GM20431 (cell line): ENCODE results near the gene NXPH2.
"Not testable (repeated sequence)": the region's sequence is repeated elsewhere in the genome, so short reads cannot be mapped to it uniquely, and the experiment has no call there.

Experiments used
- in situ Hi-C: fragments of 300-500 bp; cut with MseI, MboI; formaldehyde crosslinking; loops from one replicate; pipeline ENCODE4 v1.15.0; 2020; ENCODE audit warnings: low sequenced_read_pairs; ENCODE audit not compliant: unreplicated experiment

The NXPH2 gene

DNA sequence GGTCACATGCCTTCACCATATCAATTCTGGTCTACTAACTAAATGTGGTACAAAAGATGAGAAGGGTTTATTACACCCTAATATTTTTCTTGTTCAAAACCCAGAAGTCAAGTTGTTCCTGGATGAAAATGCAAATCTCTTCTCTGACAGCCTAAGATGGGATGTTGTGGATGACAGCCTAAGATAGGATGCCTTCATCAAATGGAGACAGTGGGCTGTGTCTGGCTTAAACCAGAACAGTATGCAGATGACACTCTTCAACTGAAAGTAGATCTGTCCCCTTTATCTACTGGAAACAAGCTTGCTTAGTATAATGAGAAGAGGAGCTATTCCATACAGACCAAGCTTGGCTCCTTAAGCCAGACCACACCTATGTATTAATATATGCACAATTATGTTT is 17.7 kb downstream of the NXPH2 start:
- in situ Hi-C loops = no loop called here

DNA sequence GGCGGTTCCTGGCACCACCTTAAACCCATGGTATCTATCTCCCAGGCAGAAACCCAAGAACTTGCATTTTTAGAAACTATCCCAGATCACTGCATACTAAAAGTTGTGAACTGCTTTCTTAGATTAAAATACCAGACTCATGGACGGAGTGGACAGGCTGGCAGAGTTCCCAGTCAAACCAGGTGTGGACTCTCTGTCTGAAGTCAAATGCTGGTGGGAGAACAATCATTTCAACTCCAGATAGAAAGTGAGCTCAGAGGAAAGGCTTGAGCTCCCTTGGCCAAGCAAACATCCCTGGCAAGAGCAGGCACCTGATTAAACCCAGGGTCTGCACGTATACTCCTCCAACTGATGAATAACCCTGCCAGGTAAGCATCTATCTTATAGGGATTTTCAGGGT is 19.5 kb downstream of the NXPH2 start:
- in situ Hi-C loops = no loop called here

DNA sequence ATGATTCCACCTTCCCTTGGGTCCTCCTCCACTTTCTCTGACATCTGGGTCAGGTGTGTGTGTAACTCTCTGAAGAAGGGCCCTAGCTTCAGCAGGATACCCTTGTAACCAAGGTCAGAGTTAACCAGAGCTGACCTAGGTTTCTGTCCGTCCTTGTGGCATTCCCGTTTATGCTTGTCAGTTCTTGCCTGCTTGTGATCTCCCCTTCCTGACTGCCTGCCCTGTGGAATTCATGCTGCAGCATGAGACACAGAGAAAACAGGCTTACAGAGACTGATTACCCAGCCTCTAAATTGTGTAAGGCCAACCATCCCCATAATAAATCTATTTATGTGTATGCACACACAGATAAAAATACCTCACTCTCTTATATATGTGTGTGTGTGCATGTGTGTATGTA is 22.8 kb downstream of the NXPH2 start:
- in situ Hi-C loops = no loop called here

DNA sequence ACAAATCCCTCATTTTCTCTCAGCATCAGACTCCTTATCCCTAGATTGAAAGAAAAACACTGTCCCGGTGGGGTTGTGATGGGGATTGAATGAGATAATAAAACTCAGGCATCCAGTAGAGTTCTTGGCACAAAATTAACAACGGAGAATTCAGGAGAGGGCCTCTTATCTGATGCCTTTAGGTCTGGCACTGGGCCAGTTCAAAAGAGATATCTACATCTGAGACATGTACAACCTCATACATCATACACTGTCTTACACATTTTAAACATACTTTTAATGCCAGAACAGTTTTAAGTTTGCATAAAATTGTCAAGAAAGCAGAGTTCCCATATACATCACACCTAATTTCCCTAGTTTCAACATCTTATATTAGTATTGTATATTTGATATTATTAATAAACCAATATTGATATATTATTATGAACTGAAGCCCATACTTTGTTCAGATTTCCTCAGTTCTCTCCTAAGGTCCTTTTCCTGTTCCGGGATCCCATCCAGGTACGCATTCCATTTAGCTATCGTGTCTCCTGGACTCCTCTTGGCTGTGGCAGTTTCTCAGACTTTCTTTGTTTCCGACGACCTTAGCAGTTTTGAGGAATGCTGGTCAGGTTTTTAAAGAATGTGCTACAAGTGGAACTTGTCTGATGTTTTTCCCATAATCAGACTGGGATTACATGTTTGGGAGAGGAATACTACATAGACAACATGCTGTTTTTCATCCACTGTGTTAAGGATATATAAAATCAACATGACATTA is 27.8 kb downstream of the NXPH2 start:
- in situ Hi-C loops = no loop called here

DNA sequence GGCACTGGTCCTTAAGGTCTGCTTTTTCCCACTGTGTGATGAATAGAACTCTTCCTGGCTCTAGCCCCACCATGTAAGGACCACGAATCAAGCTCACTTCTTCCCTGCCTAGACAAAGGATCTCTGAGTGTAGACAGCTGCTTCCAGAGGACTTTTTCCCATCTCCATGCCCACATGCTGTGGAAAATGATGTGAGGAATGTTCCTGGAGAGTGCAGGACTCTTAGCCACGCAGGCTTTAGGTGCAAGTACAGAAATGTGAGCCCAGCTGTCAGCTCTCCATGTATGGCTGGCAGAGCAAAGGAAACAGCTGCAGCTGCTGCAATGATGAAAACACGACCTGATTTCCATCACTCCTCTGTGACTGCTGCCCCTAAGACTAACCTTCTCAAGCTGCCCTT is 35.5 kb downstream of the NXPH2 start:
- in situ Hi-C loops = no loop called here

DNA sequence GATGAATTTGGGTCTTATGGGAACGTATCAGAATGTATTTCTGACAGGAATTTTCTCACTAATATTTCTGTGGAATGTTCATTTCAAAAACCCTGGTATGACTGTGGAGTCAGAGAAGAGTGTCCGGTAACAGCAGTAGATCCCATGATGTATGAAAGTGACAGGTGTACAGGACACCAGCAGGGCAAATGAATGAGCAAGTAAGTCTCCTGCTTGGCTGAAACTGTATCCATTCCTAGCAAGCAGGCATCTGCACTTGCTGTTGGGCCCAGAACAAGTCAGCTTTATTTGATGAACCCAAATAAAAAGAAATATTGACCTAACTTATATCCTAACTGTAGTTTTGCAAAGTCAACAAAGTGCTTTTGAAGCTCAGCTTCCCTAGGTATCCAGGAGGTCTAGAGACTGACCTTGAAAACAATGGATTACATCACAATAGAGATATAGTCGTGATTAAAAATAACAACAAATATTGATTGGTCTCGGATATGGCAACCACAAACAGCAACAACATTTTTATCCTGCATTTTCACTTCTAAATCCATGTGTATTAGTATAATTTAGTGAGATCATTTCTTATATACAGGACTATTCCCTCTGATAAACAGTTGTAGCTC is 37.6 kb downstream of the NXPH2 start:
- in situ Hi-C loops = no loop called here

DNA sequence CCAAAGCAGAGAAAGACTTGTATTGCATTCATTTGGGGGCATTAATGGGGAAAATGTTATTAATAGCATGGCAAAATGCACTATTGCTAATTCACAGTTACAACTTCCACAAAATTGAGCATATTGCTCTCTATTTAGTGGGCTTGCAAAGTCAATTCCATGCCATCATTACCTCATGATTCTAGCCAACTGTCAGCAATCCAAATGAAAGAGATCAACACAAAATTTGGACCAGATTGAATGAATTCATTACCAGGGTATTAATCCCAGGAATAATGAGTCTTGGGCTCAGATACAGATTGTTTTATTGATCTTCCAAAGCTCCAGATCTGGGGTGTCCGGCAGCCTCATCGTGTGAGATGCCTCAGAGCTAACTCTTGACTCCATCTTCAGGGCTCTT is 38.3 kb downstream of the NXPH2 start:
- in situ Hi-C loops = no loop called here

DNA sequence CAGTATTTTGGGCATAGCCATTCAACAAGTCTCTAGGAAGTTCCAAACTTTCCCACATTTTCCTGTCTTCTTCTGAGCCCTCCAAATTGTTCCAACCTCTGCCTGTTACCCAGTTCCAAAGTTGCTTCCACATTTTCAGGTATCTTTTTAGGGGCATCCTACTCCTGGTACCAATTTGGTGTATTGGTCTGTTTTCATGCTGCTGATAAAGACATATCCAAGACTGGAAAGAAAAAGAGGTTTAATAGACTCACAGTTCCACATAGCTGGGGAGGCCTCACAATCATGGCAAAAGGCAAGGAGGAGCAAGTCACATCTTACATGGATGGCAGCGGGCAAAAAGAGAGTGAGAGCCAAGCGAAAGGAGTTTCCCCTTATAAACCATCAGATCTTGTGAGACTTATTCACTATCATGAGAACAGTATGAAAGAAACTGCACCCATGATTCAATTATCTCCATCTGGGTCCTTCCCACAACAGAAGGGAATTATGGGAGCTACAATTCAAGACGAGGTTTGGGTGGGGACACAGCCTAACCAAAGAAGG is 43.1 kb downstream of the NXPH2 start:
- in situ Hi-C loops = not testable (repeated sequence)

DNA sequence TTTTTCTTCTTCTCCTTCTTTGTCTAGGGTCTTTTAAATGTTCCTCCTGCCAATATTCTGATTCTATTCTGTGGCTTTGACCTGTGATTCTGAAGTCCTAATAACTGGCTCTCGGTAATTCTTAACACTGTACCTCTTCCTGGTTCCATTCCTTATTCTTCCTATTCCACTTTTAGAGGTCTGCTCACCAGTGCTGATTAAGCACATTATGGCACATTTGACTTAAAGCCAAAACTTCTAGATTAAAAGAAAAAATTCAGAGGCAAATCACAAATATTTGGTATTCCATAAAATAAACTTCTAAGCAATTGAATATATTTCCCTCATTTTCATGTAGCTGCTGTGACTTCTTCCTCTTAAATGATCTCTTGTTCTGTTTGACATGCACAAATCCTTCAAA is 47.5 kb downstream of the NXPH2 start:
- in situ Hi-C loops = no loop called here

DNA sequence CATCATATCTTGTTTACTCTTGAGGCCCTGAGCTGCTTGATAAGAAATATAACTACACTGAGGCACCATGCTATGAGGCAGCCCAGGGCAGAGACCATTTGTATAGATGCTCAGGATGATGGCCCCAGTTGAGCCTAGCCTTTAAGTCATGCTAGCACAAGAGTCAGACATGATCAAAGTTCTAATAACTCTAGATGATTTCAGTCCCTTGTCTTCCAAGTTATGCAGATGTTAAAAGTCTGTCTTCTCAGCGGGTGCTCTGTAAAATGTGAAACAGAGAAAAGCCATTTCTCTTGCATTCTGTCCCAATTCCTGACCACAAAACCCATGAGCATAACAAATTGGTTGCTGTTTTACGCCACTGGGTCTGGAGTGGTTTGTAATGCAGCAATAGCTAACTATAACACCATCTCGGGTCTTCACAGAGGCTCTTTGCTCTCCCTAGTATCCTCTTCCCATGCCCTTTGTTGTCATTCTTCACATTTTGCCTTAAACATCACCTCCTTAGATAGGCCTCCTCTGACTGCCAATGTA is 49.6 kb downstream of the NXPH2 start:
- in situ Hi-C loops = no loop called here

DNA sequence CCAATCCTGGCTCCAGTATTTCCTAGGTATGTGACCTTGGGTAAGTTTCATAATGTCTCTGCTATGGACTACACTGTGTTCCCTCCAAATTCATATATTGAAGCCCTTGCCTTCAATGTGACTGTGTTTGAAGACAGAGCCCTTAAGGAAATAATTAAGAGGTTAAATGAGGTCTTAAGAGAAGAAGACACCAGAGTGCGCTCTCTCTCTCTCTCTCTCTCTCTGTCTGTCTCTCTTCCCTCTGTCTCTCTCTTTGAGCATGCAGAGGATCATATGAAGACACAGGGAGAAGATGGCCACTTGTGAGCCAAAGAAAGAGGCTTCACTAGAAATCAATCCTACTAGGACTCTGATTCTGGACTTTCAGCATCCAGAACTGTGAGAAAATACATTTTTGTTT is 52.2 kb downstream of the NXPH2 start:
- in situ Hi-C loops = no loop called here

DNA sequence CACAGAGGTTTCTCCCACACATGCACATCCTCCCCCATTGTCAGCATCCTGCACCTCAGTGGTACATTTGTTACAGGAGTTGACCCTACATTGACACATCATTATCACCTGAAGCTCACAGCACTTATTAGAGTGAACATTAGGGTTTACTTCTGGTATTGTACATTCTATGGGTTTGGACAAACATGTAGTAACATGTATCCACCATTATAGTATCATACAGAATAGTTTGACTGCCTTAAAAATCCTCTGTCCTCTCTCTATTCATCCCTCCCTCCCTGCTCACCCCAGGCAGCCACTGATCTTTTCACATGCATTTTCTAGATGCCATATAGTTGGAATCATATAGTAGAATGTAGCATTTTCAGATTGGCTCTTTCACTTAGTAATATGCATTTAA is 53.5 kb downstream of the NXPH2 start:
- in situ Hi-C loops = no loop called here

DNA sequence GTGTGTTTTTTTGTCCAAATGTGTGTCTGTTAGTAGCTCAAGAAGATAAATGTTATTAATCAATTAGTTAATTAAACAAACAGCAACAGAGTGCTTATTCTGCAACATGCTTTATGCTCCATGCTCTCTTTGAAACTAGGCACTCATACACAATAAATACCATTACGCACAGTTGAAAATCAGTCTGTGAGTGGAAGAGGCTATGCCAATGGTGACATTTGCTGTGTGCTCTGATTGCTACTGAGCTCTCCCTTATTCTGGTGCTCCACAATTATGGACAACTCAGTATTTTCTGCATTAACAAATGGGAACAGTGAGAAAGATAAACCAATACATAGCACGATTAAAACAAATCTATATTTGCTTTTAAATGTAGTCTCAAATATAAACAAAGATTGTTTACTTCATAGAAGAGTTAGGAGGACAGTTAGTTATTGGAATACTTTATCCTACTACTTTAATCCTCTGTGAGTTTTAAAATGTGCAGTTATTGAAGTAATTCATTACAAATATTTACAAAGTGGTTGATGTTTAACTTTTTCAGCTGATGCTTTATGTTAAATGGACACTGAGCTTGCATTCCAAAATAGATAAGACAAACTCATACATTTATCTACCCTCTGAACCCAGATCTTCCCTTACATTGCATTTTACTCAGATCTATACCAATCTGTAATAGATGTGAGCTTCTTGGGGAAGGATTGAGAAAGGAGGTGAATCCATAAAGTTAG is 55.3 kb downstream of the NXPH2 start:
- in situ Hi-C loops = no loop called here

DNA sequence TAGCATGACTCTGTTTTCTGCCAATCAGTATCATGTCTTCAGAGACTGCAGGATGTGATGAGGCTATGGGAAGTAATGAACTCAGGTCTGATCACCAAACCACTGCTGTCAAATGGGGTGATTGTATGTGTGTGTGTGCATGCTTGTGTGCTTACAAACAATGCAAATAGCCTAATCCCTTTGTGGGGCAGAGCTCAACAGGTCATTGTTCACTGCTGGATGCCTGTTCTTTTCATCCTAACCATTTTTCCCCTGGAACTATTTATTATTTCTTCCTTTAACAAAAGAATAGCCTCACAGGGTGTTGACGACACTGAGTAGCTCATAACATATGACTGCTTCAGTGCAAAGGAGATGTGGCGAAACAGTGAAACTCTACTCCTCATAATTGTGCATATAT is 55.9 kb downstream of the NXPH2 start:
- in situ Hi-C loops = no loop called here

DNA sequence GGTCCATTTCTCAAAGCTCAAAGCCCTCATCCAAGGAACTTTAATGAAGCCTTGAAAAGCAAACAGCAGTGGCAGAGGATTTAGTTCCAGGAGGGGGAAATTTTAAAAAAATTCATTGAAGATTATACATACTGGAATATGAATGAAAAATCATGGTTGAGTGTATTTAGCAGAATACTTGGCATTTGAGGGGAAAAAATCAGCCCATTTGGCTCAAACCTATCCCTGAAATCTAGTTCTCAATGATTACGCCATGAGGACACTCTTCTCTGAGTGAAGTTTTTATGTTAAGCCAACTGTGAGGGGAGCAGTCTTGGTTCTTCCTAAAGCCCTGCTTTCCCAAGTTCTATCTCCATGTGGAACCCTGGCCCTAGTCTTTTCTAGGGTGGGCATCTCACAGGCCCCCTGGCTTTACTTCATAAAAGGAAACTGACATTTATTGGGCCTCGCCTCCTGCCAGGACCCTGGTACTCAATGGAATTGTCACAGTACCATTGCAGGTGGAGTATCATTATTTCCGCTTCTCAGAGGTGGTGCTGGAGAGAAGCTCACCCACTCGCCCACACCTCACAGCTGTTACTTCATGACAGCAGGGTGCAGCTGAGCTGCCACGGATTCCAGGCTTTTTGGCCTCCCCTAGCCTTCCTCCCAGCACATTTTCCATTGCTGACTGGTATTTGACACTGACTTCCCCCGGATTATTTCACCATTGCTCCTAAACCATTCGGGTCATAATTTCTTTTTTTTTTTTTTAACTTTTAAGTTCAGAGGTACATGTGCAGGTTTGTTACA is 56.8 kb downstream of the NXPH2 start:
- in situ Hi-C loops = no loop called here

DNA sequence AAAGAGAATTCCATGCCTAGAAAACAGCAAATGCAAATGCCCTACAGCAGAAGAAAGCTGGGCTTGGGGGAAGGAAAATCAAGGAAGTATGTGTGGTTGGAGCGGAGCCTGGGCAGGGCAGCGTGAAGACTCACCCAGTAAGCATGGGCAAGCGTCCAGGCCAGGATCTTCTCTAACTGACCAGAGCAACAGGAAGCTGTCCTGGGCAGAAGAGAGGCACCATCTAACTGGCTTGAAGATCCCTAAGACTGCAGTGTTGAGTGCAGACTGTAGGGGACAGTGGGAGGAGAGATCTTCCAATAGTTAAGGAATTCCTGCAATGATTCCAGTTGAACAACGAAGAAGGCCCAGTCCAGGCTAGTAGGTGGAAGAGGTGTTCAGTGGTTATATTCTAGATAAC is 57.9 kb downstream of the NXPH2 start:
- in situ Hi-C loops = no loop called here

DNA sequence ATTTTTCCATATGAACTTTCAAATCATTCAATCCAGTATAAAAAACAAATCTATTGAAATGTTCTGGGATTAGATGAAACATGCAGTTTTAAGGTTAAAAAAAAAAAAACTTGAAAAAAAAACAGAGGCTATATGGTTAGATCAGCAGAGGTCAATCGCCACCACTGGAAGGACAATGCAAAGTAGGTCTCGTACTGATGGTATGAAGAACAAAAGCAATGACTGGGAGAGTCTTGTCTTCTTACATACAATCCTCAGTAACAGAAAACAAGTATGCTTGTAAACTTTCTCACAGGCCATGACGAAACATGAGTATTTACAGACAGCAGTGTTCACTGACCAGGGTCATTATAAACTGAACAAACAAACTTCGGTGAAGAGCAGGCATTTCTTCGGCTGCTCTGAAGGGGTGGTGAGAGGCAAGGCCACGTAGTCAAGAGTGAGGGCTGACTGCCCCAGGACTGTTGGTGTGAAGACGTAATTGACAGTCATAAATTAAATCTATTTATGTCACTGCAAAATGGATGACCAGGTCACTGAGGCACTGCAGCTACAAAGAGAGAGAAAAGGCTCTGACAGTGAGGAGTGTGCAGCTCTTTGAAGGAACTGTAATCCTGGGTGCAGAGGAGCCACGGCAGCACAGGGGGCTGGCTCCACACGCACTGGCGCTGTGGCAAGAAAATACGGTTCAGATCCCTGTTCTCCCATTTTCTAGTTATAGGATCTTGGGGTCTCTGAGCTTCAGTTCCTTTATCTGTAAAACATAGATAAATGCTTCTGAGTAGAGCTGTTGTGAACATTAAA is 60.0 kb downstream of the NXPH2 start:
- in situ Hi-C loops = no loop called here

DNA sequence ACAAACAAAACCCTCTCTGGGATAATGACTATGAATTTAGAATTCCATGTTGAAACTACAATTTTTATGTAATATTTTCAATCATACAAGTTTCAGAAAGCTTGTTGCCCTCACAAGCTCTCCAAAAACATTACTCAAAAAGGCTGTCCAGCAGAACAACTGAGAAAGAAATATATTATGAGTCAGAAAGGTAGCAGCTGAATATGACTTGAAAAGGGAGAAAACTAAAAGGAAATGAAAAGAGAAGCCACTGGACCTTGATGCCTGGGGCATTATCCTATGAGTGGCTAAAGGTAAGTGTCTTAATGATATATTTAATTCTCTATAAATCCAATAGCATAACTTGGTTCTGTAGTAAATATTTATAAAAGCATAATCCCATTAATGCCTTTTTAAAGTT is 61.8 kb downstream of the NXPH2 start:
- in situ Hi-C loops = no loop called here

DNA sequence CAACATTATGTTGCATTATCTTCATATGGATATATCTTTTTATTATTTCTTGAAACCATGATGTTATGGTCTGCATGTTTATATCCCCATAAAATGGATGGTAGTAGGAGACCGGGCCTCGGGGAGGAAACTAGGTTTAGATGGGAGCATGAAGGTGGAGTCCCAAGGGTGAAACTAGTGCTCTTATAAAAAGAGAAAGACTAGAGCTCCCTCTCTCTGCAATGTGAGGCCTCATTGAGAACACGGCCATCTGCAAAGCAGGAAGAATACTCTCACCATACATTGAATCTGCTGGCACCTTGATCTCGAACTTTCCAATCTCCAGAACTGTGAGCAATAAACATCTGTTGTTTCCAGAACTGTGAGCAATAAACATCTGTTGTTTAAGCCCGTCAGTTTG is 64.0 kb downstream of the NXPH2 start:
- in situ Hi-C loops = no loop called here
